Liver (tissue), 3 donors: ENCODE results near the gene STK11.
"Not testable (repeated sequence)": the region's sequence is repeated elsewhere in the genome, so short reads cannot be mapped to it uniquely, and the experiment has no call there.

Experiments
- HNF4A ChIP-seq, 2 donors: conservative IDR thresholded peaks; 2 replicates each; pipeline ENCODE4 v1.6.1; 2016; ENCODE audit warnings: antibody characterized with exemption in 2 of 2, mild to moderate bottlenecking in 2 of 2
- SP1 ChIP-seq: IDR thresholded peaks from 2 replicates; pipeline ENCODE4 v1.6.1; 2018; ENCODE audit warnings: antibody characterized with exemption, mild to moderate bottlenecking
- TAF1 ChIP-seq: conservative IDR thresholded peaks from 2 replicates; pipeline ENCODE4 v1.6.1; 2016; ENCODE audit warnings: antibody characterized with exemption, mild to moderate bottlenecking
- TF ChIP-seq, protein P1 (sequence below): fragments of 150-350 bp; IDR thresholded peaks from 2 replicates; pipeline ENCODE4 v1.5.1; 2017; ENCODE audit warnings: improper control_type of control experiment, low read depth, low read length; ENCODE audit not compliant: missing input control
- donor health status: healthy.
- donor health status: healthy.

GRCh38 chr19:1246265-1247087 is 40.9 kb downstream of the STK11 start:
- TF ChIP-seq SP1; TAF1; HNF4A (conservative IDR thresholded peaks at IDR 0.05): not testable (repeated sequence)
- TF ChIP-seq, protein P1, sequence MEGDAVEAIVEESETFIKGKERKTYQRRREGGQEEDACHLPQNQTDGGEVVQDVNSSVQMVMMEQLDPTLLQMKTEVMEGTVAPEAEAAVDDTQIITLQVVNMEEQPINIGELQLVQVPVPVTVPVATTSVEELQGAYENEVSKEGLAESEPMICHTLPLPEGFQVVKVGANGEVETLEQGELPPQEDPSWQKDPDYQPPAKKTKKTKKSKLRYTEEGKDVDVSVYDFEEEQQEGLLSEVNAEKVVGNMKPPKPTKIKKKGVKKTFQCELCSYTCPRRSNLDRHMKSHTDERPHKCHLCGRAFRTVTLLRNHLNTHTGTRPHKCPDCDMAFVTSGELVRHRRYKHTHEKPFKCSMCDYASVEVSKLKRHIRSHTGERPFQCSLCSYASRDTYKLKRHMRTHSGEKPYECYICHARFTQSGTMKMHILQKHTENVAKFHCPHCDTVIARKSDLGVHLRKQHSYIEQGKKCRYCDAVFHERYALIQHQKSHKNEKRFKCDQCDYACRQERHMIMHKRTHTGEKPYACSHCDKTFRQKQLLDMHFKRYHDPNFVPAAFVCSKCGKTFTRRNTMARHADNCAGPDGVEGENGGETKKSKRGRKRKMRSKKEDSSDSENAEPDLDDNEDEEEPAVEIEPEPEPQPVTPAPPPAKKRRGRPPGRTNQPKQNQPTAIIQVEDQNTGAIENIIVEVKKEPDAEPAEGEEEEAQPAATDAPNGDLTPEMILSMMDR, result not testable (repeated sequence)
